ENCODE measurements around the gene TMEM151A. TPM values are rescaled to one million over a fixed set of nuclear protein-coding genes. Genes with fewer than 3 reads are reported as not detected.
A peak's percentile ranks its signal among the peaks of the same experiment; 100 is the strongest.

Gene TMEM151A
- total and polyA plus RNA-seq, 7 donors = 0.27 to 0.36 (median 0.36) TPM; not detected in 4

DNA sequence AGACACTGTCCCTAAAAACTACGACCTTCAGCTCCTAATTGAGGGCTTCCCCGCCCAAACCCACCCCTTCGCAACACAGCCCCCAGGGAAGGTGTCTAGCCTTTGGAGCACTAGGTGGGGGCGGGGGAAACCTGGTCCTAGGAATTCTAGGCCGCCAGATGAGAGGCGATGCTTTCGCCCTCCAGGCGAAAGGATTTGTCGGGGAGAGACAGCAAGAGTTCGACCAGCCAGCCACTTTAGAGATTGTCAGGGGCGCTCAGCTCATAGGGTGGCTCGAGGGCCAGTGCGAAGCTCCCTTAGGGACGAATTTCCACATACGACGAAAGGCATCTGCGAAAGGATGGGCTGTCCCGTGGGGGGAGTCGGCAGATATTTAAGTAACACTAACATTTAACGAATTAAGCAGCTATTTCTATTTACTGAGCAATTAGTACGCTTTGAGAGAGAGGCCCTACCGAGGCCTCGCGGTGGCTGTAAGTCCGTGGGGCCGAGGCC, 19.8 kb downstream of the TMEM151A start:
- WGBS, 2 donors = 33 to 36% methylated on average over 26 of the region's 26 CpGs
- Histone ChIP-seq H3K4me3 (peak overlapping the region; percentile 47 to 58 (median 52)), H3K27me3 (no peaks in the 10 kb centered on the region), H3K4me1 (peaks cover 0 to 42% (median 37%) of the 10 kb centered on the region in 4 donors), H3K9me3 (no peaks in the 10 kb centered on the region), H3K27ac (peak overlapping the region; percentile 86 to 94 (median 90)), H3K36me3 (no peaks in the 10 kb centered on the region)
- no peak for DNase-seq
- TF ChIP-seq, protein P1, sequence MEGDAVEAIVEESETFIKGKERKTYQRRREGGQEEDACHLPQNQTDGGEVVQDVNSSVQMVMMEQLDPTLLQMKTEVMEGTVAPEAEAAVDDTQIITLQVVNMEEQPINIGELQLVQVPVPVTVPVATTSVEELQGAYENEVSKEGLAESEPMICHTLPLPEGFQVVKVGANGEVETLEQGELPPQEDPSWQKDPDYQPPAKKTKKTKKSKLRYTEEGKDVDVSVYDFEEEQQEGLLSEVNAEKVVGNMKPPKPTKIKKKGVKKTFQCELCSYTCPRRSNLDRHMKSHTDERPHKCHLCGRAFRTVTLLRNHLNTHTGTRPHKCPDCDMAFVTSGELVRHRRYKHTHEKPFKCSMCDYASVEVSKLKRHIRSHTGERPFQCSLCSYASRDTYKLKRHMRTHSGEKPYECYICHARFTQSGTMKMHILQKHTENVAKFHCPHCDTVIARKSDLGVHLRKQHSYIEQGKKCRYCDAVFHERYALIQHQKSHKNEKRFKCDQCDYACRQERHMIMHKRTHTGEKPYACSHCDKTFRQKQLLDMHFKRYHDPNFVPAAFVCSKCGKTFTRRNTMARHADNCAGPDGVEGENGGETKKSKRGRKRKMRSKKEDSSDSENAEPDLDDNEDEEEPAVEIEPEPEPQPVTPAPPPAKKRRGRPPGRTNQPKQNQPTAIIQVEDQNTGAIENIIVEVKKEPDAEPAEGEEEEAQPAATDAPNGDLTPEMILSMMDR (IDR thresholded peaks at IDR 0.05) = peak in 2 of 4 experiments; percentile 86 to 96
- no peak for TF ChIP-seq POLR2A (IDR thresholded peaks at IDR 0.05)
- intact Hi-C loops (cut with DNase I) = no loop called here

DNA sequence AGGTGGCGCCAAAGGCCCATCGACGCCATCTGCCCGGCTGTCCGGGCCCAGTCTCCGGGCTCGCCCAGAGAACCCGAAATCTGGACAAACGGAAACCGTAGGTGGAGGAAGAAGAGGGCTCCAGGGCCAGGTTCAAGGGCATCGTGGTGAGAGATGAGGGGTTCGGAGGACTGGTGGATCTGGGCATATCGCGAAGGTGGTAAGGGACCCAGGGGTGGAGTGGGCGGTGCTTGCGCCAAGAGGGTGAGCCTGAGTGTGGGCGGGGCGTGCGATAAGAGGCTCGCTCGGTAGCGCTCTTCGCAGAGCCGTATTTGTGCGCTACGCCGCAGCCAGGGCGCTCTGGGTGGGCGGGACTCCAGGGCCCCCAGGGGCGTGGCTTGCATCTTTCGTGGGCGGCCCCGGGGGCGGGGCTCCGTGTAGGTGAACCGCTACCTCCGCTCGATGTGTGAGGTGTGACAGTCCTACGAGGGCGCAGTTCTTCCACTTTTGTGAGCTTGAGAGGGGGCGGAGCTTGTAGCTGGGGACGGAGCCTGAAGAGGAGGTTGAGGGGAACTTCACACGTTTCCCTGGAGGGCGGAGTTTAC, 20.4 kb downstream of the TMEM151A start:
- Histone ChIP-seq H3K4me3 (peak overlapping the region; percentile 47 to 58 (median 52)), H3K27ac (peak overlapping the region; percentile 86 to 94 (median 90)), H3K9me3 (no peaks in the 10 kb centered on the region), H3K27me3 (no peaks in the 10 kb centered on the region), H3K36me3 (no peaks in the 10 kb centered on the region), H3K4me1 (peaks cover 0 to 47% (median 42%) of the 10 kb centered on the region in 4 donors)
- TF ChIP-seq EP300 (IDR thresholded peaks at IDR 0.05) = no peak
- TF ChIP-seq, protein P1 (IDR thresholded peaks at IDR 0.05) = peak; percentile 8 to 98 (median 61)
- TF ChIP-seq POLR2AphosphoS5 (IDR thresholded peaks at IDR 0.05) = peak; percentile 32 to 84 (median 44)
- TF ChIP-seq POLR2A (IDR thresholded peaks at IDR 0.05) = no peak
- peak; percentile 96 for DNase-seq
- intact Hi-C loops (cut with DNase I) = loop anchor here (1.0 kb wide), 3 partner anchors 16 to 74 kb away; partner anchors contain the start of gene BRMS1
- WGBS, 2 donors = 0% methylated on average over 44 of the region's 44 CpGs

DNA sequence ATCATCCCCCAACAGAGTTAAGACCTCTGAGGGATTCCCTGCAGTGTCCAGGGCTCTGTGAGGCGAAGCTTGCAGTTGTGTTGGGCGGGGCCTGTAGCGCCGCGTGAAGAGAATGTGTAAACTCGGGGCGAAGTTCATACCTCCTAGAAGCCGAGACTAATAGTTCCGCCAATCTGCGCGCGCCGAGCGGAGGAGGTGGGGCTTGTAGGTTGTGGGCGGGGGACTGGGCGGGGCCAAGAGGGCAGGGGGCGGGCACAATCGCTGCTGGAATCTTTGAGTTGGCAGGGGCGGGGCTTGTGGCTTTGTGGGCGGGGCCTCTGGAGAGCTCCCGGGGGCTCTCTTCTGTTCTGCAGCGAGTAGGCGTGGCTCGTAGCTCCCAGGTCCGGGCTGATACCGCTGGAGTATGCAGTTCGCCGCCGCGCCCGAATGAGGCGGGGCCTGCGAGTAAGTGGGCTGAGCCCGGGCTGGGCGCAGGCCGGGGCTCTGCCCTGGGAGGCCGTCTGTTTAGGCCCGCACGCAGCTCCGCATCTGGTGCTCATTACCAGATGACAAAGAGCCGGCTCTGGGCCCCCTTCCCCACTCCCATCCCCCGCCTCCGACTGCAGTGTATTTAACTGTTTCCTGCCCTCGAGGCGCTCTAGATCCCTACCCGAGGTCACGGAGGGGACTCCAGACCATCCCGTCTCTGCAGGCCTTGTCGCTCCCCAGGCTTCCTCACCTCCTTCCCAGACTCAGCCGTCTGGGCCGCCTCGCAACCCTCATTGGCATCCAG, 21.0 kb downstream of the TMEM151A start:
- intact Hi-C loops (cut with DNase I) = loop anchor here (1.0 kb wide), 3 partner anchors 16 to 74 kb away; partner anchors contain the start of gene BRMS1
- H3K27ac ChIP-seq = peak overlapping the region; percentile 86 to 94 (median 90)
- H3K27me3 ChIP-seq = no peaks in the 10 kb centered on the region
- WGBS, 2 donors = 2 to 3% methylated on average over 52 of the region's 52 CpGs
- H3K36me3 ChIP-seq = no peaks in the 10 kb centered on the region
- peak overlapping the region; percentile 47 to 58 (median 52) for H3K4me3 ChIP-seq
- H3K4me1 ChIP-seq = peaks cover 0 to 54% (median 49%) of the 10 kb centered on the region in 4 donors
- DNase-seq = peak; percentile 100
- H3K9me3 ChIP-seq = no peaks in the 10 kb centered on the region
- peak; percentile 68 to 91 (median 74) for TF ChIP-seq POLR2AphosphoS5 (IDR thresholded peaks at IDR 0.05)
- peak; percentile 37 to 64 for TF ChIP-seq POLR2A (IDR thresholded peaks at IDR 0.05)
- TF ChIP-seq, protein P1 (IDR thresholded peaks at IDR 0.05) = no peak

DNA sequence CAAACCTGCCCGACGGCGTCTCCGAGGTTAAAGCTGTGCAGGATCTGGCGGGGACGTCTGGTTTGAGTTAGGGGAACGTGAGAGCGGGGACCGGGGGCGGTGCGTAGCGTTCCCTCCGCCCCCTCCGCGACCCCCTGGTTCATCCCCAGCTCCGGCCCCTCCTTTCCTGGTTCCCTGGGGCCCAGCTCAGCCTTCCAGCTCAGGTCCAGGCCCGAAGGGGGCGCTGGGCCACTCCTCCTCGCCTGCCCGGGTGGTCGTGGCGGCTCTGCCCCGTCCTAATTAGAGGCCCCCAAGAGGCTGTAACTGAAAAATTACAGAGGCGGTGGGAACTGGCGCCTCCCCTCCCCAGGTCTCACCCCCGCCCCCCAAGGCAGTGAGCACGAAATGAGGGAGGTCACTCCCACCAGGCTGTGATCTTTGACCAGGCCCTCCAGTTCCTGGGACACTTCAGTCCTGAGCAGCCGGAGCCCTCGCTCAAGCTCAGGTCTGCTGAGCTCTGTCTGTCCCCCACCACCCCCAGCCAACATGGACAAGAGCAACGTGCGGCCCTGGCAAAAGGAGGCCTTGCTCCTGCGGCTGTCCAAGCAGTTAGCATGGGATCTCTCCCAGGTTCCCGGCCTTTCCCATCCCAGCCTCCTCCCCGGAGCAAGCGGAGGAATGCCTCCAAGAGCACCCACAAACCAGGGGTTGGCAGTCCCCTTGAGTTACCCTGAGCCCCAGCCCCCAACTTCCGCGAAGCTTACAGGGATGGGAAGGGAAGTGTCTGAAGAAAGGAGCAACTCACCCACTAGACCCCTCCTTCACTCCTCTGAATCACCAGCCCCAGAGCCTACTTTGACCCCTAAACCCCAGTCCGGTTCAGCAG, 21.9 kb downstream of the TMEM151A start:
- Histone ChIP-seq H3K9me3 (no peaks in the 10 kb centered on the region), H3K36me3 (no peaks in the 10 kb centered on the region), H3K27ac (peak overlapping the region; percentile 86 to 94 (median 90)), H3K4me1 (peaks cover 0 to 62% (median 57%) of the 10 kb centered on the region in 4 donors), H3K27me3 (no peaks in the 10 kb centered on the region), H3K4me3 (peak overlapping the region; percentile 21 to 58 (median 52))
- 53 to 63% methylated on average over 38 of the region's 38 CpGs for WGBS, 2 donors
- DNase-seq = no peak
- intact Hi-C loops (cut with DNase I) = no loop called here
- TF ChIP-seq POLR2A (IDR thresholded peaks at IDR 0.05) (no peak), EP300 (IDR thresholded peaks at IDR 0.05) (no peak)
- TF ChIP-seq, protein P1 (IDR thresholded peaks at IDR 0.05) = no peak
